HCT116 (cell line): Measurements from ENCODE around the gene MYO10. TPM values are rescaled to one million over a fixed set of nuclear protein-coding genes. Genes with fewer than 3 reads are reported as not detected.

ENCODE experiments used
- ATAC-seq: fragments of 200-7000 bp; cut with Tn5 transposase; 2 replicates; pipeline ENCODE4 v1.9.1; 2020; ENCODE audit warnings: mild to moderate bottlenecking, moderate library complexity
- BruUV-seq: library from RNA; stranded (reverse); fragments of 400-500 nt; replicated peaks from 2 replicates; lab custom pipeline; 2021; lab: Mats Ljungman, UMichigan
- CTCF ChIA-PET: fragments of 300-600 bp; sonication (Branson Sonifier 250); formaldehyde crosslinking; loops from one replicate; lab custom pipeline; 2021; ENCODE audit warnings: antibody characterized with exemption; lab: Charles Lee
- POLR2A ChIA-PET: fragments of 300-600, 350-600 bp; sonication (Branson Sonifier 250); formaldehyde crosslinking; loops from one replicate; lab custom pipeline; 2021; ENCODE audit warnings: antibody characterized with exemption; lab: Charles Lee
- RAD21 ChIA-PET, 2 experiments: fragments of 300-600 bp; sonication (Branson Sonifier 250); formaldehyde crosslinking; loops; one replicate each; lab custom pipeline; 2023; ENCODE audit warnings: low total read pairs in 2 of 2; ENCODE audit not compliant: uncharacterized antibody in 2 of 2, unreplicated experiment in 2 of 2, low non-redundant PET in 1 of 2; lab: Charles Lee
- DNase-seq: peaks from one replicate; pipeline ENCODE4 v3.0.0-alpha.2; 2010; ENCODE audit warnings: low read depth, low spot score
- H2AFZ ChIP-seq: fragments of 200-600 bp; shearing (Covaris generic), sonication (generic); 2 replicates; pipeline ENCODE4 v1.6.1; 2017; ENCODE audit warnings: low read depth, mixed run types, mixed read lengths, antibody characterized with exemption, low read length; ENCODE audit not compliant: poor library complexity, severe bottlenecking
- H3K27ac ChIP-seq: 2 replicates; pipeline ENCODE4 v1.5.1; 2012; ENCODE audit warnings: low read depth, low read length
- H3K27me3 ChIP-seq: fragments of 200-600 bp; sonication (generic); 2 replicates; pipeline ENCODE4 v1.6.1; 2016; ENCODE audit warnings: mixed run types, low read length, mixed read lengths; ENCODE audit not compliant: insufficient read depth
- H3K36me3 ChIP-seq, 2 experiments: fragments of 200-500 bp in 1 of 2; fragments of 200-600 bp in 1 of 2; sonication (Bioruptor generic) in 1 of 2; sonication (generic) in 1 of 2; 2 replicates each; pipeline versions ENCODE4 v1.5.1 to v1.6.1; 2014 to 2016; ENCODE audit warnings: low read length in 2 of 2, inconsistent platforms in 1 of 2, mixed read lengths in 1 of 2, mixed run types in 1 of 2; ENCODE audit not compliant: insufficient read depth in 2 of 2, control insufficient read depth in 1 of 2
- H3K4me1 ChIP-seq, 2 experiments: fragments of 200-600 bp in 1 of 2; sonication (generic) in 1 of 2; 2 replicates each; pipeline versions ENCODE4 v1.5.1 to v1.6.1; 2012 to 2017; ENCODE audit warnings: low read length in 2 of 2, inconsistent platforms in 1 of 2, mild to moderate bottlenecking in 1 of 2, mixed read lengths in 1 of 2, mixed run types in 1 of 2, moderate library complexity in 1 of 2; ENCODE audit not compliant: insufficient read depth in 2 of 2, control insufficient read depth in 1 of 2
- H3K4me2 ChIP-seq: fragments of 200-600 bp; sonication (generic); 2 replicates; pipeline ENCODE4 v1.6.1; 2017; ENCODE audit warnings: mixed run types, low read length, mixed read lengths
- H3K4me3 ChIP-seq, 2 experiments: fragments of 200-600 bp in 1 of 2; sonication (generic) in 1 of 2; replicated peaks in 1 of 2; 2 replicates each; pipeline ENCODE4 v1.5.1; 2011 to 2016; ENCODE audit warnings: low read length in 2 of 2, control low read depth in 1 of 2, low read depth in 1 of 2, mild to moderate bottlenecking in 1 of 2, mixed read lengths in 1 of 2, mixed run types in 1 of 2
- H3K79me2 ChIP-seq: fragments of 200-600 bp; sonication (generic); 2 replicates; pipeline ENCODE4 v1.6.1; 2017; ENCODE audit warnings: mild to moderate bottlenecking, mixed run types, low read length, moderate library complexity, mixed read lengths; ENCODE audit not compliant: insufficient read depth
- H3K9ac ChIP-seq: fragments of 200-600 bp; sonication (generic); 2 replicates; pipeline ENCODE4 v1.6.1; 2016; ENCODE audit warnings: low read length, mixed read lengths
- H3K9me2 ChIP-seq: fragments of 200-600 bp; sonication (generic), shearing (Covaris generic); 2 replicates; pipeline ENCODE4 v1.6.1; 2017; ENCODE audit warnings: mixed run types, mild to moderate bottlenecking, moderate library complexity; ENCODE audit not compliant: insufficient read depth
- H3K9me3 ChIP-seq, 2 experiments: fragments of 200-500 bp in 1 of 2; fragments of 200-600 bp in 1 of 2; sonication (Bioruptor generic) in 1 of 2; sonication (generic) in 1 of 2; 2 replicates each; pipeline ENCODE4 v1.6.1; 2014 to 2017; ENCODE audit warnings: low read length in 2 of 2, mixed read lengths in 2 of 2, inconsistent platforms in 1 of 2, low read depth in 1 of 2, mild to moderate bottlenecking in 1 of 2, mixed run types in 1 of 2, moderate library complexity in 1 of 2; ENCODE audit not compliant: control insufficient read depth in 1 of 2, insufficient read depth in 1 of 2
- H4K20me1 ChIP-seq: fragments of 200-600 bp; sonication (generic), shearing (Covaris generic); 2 replicates; pipeline ENCODE4 v1.6.1; 2017; ENCODE audit warnings: mixed run types, mild to moderate bottlenecking, moderate library complexity; ENCODE audit not compliant: insufficient read depth
- ATF3 ChIP-seq: IDR thresholded peaks from 2 replicates; pipeline ENCODE4 v1.6.1; 2012
- CBX3 ChIP-seq: IDR thresholded peaks from 2 replicates; pipeline ENCODE4 v1.6.1; 2012; ENCODE audit warnings: low read depth
- CTCF ChIP-seq, 3 experiments: fragments of 200-600 bp in 1 of 3; sonication (generic) in 1 of 3; IDR thresholded peaks in 2 of 3; conservative IDR thresholded peaks in 1 of 3; 2 replicates each; pipeline ENCODE4 v1.5.1; 2012 to 2017; ENCODE audit warnings: low read depth in 2 of 3, low read length in 2 of 3, antibody characterized with exemption in 1 of 3, borderline replicate concordance in 1 of 3, control low read depth in 1 of 3, mild to moderate bottlenecking in 1 of 3, mixed read lengths in 1 of 3, mixed run types in 1 of 3, moderate library complexity in 1 of 3; ENCODE audit not compliant: insufficient read depth in 1 of 3
- JUND ChIP-seq: IDR thresholded peaks from 2 replicates; pipeline ENCODE4 v1.6.1; 2012
- POLR2A ChIP-seq: IDR thresholded peaks from 2 replicates; pipeline ENCODE4 v1.7.0; 2011; ENCODE audit warnings: borderline replicate concordance; ENCODE audit not compliant: insufficient read depth, insufficient read length; ENCODE audit errors: extremely low read depth
- RAD21 ChIP-seq: IDR thresholded peaks from 2 replicates; pipeline ENCODE4 v1.6.1; 2012; ENCODE audit warnings: low read depth, mild to moderate bottlenecking
- SP1 ChIP-seq: IDR thresholded peaks from 2 replicates; pipeline ENCODE4 v1.6.1; 2012; ENCODE audit warnings: low read depth
- SRF ChIP-seq: IDR thresholded peaks from 2 replicates; pipeline ENCODE4 v1.6.1; 2012; ENCODE audit warnings: low read depth
- ZBTB33 ChIP-seq: IDR thresholded peaks from 2 replicates; pipeline ENCODE4 v1.6.1; 2011; ENCODE audit warnings: mild to moderate bottlenecking, low read length, moderate library complexity; ENCODE audit not compliant: insufficient replicate concordance; ENCODE audit errors: extremely low read depth
- ZNF274 ChIP-seq: fragments of 200-500 bp; sonication (Bioruptor generic); IDR thresholded peaks from 2 replicates; pipeline ENCODE4 v1.6.1; 2014; ENCODE audit warnings: mild to moderate bottlenecking, low read depth, low read length, inconsistent platforms
- intact Hi-C: fragments of 100-400 bp; cut with micrococcal nuclease; formaldehyde crosslinking; loops from 2 replicates; pipeline ENCODE4 v1.10.0; 2022
- total RNA-seq: library from RNA; stranded (reverse); gene quantifications from one replicate; pipeline ENCODE4 v1.2.1, GENCODE V29; 2021; ENCODE audit not compliant: unreplicated experiment

Gene MYO10
- total RNA-seq, 1 experiment from 2014 or later, result 34.9 TPM

DNA sequence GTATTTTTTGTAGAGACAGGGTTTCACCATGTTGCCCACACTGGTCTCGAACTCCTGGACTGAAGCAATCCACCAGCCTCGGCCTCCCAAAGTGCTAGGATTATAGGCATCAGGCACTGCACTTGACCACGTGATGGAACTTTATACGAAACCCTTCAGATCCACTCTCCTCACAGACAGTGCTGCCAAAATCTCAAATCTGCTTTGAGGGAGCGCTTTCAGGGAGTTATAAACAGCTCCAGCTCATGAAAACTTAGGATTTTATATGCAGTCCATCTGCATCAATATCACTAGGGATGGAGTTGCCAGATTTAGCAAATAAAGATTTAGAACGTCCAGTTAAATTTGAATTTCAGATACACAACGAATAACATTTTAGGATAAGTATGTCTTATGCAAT is 25.0 kb upstream of the MYO10 start:
- no peak overlapping the region for H2AFZ ChIP-seq
- POLR2A ChIA-PET, result no interaction called here
- no peaks in the 10 kb centered on the region for H3K9me3 ChIP-seq
- DNase-seq (no peak), ATAC-seq (no peak)
- no peak overlapping the region for H3K4me3 ChIP-seq
- BruUV-seq, result no TSS peak
- RAD21 ChIA-PET, result no interaction called here
- H3K9me2 ChIP-seq, result no peaks in the 10 kb centered on the region
- no peak overlapping the region for H3K27ac ChIP-seq
- no peaks in the 10 kb centered on the region for H4K20me1 ChIP-seq
- H3K36me3 ChIP-seq, result no peaks in the 10 kb centered on the region
- intact Hi-C loops, result no loop called here
- peaks cover 11 to 13% of the 10 kb centered on the region in 2 experiments for H3K4me1 ChIP-seq
- no peak overlapping the region for H3K9ac ChIP-seq
- CTCF ChIA-PET, result interaction anchor here (0.7 kb wide), 1 partner anchor 12 kb away, joined by 3 read pairs; no protein-coding TSS in a partner anchor
- no peaks in the 10 kb centered on the region for H3K27me3 ChIP-seq
- H3K4me2 ChIP-seq, result no peak overlapping the region
- no peaks in the 10 kb centered on the region for H3K79me2 ChIP-seq
- TF ChIP-seq SP1 (no peak), SRF (no peak), RAD21 (no peak), POLR2A (no peak), CBX3 (no peak), JUND (no peak), ZBTB33 (no peak), CTCF (IDR thresholded peaks at IDR 0.05 in 2 of 3, conservative IDR thresholded peaks at IDR 0.05 in 1 of 3; ENCODE audit: borderline replicate concordance in 1 of 3, insufficient read depth in 1 of 3, low read depth in 2 of 3, low read length in 2 of 3) (no peak), ATF3 (no peak), ZNF274 (no peak)
